Measurements from ENCODE around the gene CCDC127.
"Not testable (repeated sequence)": the region's sequence is repeated elsewhere in the genome, so short reads cannot be mapped to it uniquely, and the experiment has no call there.

CCDC127 gene

GRCh38 chr5:204462-204861 is 13.5 kb downstream of the CCDC127 start:
- DNase-seq (ENCODE audit: low read depth in 2 of 3, low spot score in 1 of 3), result no peak

DNA sequence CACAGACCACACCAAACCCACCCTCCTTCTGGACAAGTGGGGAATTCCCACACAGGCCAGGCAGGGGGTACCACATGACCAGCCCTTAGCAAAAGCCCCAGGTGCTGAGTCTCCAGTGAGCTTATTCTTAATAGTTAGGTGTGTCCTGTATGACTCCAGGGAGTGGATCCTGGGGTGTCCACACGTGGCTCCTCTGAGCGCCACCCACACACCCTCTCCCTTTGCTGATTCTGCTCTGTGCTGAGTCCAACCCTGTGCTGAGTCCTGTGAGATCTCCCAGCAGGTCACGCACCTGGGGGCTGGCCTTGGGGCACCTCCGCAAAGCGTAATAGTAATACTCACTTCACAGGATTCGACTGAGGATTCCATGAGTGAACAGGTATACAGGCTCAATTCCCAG is 14.0 kb downstream of the CCDC127 start:
- no peak for DNase-seq (ENCODE audit: low read depth in 2 of 3, low spot score in 1 of 3)

GRCh38 chr5:203246-203930 is 14.6 kb downstream of the CCDC127 start:
- DNase-seq (ENCODE audit: low read depth in 2 of 3, low spot score in 1 of 3), result no peak

GRCh38 chr5:201672-202071 is 16.3 kb downstream of the CCDC127 start:
- DNase-seq (ENCODE audit: low read depth in 2 of 3, low spot score in 1 of 3), result no peak

- no peak for DNase-seq (ENCODE audit: low read depth in 2 of 3, low spot score in 1 of 3)
These were observed 17.0 kb downstream of the CCDC127 start for GRCh38 chr5:200985-201384.

GRCh38 chr5:199950-200645 is 17.9 kb downstream of the CCDC127 start:
- no peak for DNase-seq (ENCODE audit: low read depth in 2 of 3, low spot score in 1 of 3)

DNA sequence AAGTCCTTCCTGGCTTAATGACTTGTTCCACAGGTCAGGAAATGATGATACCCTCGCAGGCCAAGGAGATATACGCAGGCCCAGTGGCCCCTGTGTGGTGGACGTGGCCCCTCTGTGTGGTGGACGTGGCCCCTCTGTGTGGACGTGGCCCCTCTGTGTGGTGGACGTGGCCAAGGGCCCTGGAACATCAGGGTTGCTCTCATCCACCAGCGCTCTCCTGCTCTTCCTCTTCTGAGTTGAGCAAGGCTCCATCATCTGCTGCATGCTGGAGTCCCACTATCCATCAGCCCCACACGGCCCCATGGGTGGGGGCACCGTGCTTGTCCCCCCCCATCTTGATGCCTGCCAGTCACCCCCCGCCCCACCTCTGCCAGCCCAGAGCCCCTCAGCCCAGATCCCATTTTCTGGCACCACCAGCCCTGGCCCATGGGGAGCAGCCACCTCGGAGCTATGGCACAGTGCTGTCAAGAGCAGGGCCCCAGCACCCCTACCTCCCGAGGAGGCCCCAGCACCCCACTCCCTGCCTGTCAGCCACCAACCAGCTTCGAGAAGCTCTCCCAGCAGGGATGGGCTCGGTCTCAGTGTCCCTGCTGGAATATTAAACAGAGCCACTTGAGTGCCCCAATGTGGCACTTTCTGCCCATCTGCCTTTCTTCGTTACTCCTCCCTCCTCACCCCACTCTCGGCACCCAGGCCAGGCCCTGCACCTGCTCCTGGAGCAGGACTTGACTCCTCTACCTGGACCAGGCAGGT is 18.6 kb downstream of the CCDC127 start:
- DNase-seq (ENCODE audit: low read depth in 2 of 3, low spot score in 1 of 3), result no peak

DNA sequence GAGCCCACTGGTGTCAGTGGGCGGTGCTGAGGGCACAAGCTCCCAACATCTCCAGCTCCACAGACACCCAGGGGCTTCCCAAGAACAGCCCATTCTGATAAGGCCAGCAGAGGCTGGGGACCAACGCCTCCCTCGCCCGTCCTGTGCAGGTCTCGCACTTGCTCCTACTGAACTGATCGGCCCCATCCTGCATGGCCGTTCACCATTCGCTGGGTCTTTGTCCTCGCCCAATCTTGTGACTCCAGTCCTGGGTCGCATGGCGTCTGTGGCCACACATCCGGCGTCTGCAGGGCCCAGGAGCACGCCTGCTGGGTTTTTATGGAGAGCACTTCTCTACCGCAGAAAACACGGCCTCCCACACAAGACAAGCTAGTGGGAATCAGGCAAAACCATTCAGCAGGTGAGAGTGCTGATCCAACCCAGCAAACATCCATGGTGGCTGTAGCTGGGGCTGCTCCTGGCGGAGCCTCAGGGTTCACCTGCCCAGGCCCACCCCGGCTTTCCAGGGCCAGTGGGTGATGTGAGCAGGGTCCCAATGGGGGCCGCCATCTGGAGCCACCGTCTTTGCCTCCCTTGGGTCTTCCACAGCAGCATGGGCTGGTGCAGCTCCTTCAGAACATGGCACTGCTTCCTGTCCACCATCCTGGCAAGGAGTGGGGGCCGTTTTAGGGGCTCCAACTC is 19.3 kb downstream of the CCDC127 start:
- DNase-seq (ENCODE audit: low read depth in 2 of 3, low spot score in 1 of 3), result no peak

GRCh38 chr5:197892-198489 is 20.0 kb downstream of the CCDC127 start:
- no peak for DNase-seq (ENCODE audit: low read depth in 2 of 3, low spot score in 1 of 3)

- DNase-seq (ENCODE audit: low read depth in 2 of 3, low spot score in 1 of 3), result not testable (repeated sequence)
These were observed 20.9 kb downstream of the CCDC127 start for GRCh38 chr5:197031-197430.

- no peak for DNase-seq (ENCODE audit: low read depth in 2 of 3, low spot score in 1 of 3)
These were observed 21.6 kb downstream of the CCDC127 start for GRCh38 chr5:196350-196749.

GRCh38 chr5:195401-196160 is 22.4 kb downstream of the CCDC127 start:
- DNase-seq (ENCODE audit: low read depth in 2 of 3, low spot score in 1 of 3), result no peak

DNA sequence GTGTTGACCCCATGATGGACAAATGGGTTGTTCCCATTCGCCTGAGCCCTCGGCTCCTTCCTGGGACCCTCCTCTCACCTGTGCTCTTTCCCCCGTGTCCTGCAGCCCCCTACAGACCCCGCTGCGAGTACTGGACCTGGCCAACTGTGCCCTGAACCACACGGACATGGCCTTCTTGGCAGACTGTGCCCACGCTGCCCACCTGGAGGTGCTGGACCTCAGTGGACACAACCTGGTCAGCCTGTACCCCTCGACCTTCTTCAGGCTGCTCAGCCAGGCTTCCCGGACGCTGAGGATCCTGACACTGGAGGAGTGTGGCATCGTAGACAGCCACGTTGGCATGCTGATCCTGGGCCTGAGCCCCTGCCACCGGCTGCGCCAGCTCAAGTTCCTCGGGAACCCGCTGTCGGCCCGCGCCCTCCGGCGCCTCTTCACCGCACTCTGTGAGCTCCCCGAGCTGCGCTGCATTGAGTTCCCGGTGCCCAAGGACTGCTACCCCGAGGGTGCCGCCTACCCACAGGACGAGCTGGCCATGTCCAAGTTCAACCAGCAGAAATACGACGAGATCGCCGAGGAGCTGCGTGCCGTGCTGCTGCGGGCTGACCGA is 23.2 kb downstream of the CCDC127 start:
- DNase-seq (ENCODE audit: low read depth in 2 of 3, low spot score in 1 of 3), result no peak

GRCh38 chr5:194102-194501 is 23.9 kb downstream of the CCDC127 start:
- no peak for DNase-seq (ENCODE audit: low read depth in 2 of 3, low spot score in 1 of 3)

DNA sequence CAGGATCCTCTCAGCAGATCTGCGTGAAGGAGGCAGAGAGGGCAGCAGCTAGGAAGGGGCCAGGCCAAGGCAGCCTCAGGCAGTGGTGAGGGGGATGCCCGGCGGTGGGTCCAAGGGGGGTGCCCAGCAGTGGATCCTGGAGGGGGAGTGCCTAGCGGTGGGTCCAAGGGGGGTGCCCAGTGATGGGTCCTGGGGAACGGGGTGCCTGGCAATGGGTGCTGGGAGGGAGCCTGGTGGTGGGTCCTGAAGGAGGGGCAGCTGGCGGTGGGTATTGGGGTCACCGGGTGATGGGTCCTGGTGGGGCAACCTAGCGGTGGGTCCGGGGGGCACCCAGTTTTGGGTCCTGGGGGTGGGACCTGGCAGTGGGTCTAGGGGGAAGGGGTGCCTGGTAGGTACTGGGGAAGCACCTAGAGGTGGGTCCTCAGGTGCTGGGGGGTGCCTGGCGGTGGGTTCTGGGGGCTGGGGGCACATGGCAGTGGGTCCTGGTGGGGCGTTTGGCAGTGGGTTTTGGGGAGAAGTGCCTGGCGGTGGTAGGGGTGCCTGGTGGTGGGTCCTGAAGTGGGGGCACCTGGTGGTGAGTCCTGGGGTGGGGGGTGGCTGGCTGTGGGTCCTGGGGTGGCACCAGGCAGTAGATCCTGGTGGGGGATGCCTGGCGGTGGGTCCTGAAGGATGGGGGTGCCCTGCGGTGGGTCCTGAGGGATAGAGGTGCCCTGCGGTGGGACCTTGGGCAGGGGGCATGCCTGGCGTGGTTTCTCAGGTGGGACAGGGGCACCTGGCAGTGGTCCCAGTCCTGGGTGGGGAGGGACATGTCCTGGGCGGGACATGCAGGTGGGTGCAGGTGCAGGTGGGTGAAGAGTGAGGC is 24.8 kb downstream of the CCDC127 start:
- DNase-seq (ENCODE audit: low read depth in 2 of 3, low spot score in 1 of 3), result no peak

- DNase-seq (ENCODE audit: low read depth in 2 of 3, low spot score in 1 of 3), result no peak
These were observed 25.3 kb downstream of the CCDC127 start for GRCh38 chr5:192691-192969.

DNA sequence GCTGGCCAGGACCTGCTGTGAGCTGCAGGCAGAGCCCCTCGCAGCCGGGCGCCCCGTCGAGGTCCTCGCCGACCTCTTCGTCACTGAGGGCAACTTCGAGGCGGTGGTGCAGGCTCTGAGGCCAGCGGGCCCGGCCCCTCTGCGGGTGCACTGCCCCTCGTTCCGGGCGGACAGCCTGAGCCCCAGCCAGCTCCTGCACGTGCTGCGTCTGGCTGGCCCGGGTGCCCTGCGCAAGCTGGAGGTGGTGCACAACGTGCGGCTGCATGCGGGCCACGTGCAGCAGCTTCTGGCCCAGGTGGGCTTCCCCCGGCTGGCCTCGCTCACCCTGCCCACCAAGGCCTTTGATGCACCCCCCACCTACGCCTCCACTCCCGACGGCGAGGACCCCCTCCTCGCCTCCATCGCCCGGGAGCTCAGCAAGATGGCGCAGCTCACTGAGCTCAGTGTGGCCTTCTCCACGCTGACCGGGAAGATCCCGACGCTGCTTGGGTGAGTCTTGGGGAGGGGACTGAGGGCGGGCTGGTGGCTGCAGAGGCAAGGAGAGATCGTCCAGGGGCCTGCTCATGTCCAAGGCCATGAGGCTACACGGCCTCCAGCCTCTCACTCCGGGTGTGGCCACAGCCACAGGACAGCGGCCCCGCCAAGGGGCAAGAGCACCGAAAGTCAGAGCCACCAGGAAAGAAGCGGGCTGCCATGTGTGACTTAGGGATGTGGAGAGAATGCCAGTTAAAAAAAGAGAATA is 25.8 kb downstream of the CCDC127 start:
- DNase-seq (ENCODE audit: low read depth in 2 of 3, low spot score in 1 of 3), result no peak

DNA sequence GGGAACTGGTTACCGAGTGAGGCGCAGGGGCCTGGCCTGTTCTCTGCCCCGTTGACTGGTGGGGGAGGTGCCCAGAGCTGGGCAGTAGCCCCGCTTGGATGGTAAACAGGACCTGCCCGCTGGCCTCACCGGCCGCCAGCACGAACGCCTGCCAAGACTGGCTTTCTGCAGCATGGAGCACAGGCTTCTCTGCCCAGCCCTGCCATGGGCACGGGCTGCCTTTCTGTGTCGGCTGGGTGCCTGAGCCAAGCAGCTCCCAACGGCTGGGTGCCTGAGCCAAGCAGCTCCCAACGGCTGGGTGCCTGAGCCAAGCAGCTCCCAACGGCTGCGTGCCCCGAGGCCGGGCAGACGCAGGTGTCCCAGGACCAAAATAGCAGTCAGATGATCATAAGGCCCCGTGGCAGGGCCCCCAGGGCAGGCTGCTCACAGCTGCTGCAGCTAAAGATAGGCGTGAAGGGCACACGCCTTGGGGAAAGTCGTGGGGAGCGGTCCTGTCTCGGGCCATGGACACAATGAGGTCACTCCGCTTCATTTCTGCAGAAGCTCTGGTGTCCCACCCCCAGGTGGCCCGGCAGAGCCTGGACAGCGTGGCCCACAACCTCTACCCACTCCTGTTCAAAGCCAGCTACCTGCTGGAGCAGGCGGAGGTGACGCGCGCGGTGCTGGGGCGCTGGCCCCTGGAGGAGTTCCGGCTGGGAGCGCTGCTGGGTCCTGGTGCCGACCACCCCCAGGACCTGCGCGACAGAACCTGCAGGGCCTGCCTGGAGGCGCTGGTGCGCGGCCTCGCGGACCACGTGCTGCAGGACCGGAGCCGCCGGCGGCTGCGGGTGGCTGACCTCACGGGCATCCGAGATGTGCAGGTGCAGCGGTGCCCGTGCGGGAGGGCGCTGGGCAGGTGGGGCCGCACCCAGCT is 26.7 kb downstream of the CCDC127 start, which contains the start of gene LRRC14B:
Gene LRRC14B (plus strand): TSS at position 460 of the 913 bp plus-strand sequence. CDS start 44 bp downstream, at position 504.
- DNase-seq (ENCODE audit: low read depth in 2 of 3, low spot score in 1 of 3), result no peak
